Stimulated activated CD4-positive, alpha-beta T cell treated with anti-CD3 and anti-CD28 coated beads, Interleukin-2, amount 100 ng/mL, for 48 hours (primary cell): ENCODE measurements around the gene CCDC12.

Source experiments
- DNase-seq, 2 donors: peaks; one replicate each; pipeline ENCODE4 v3.0.0-alpha.2; 2020

CCDC12 gene

GRCh38 chr3:46976326-46977190, at the start of gene CCDC12:
CCDC12 (minus strand) TSS chr3:46976745; CDS start chr3:46976732, 13 bp downstream.
- DNase-seq, result peak; percentile 80 to 81

- no peak for DNase-seq
These were observed 48.4 kb upstream of the CCDC12 start for GRCh38 chr3:47024932-47025331.

GRCh38 chr3:47022641-47023071, 46.1 kb upstream of the CCDC12 start:
- DNase-seq, result no peak

- DNase-seq, result no peak
These were observed 43.8 kb upstream of the CCDC12 start for GRCh38 chr3:47020311-47020710.

GRCh38 chr3:47019201-47019600, 42.7 kb upstream of the CCDC12 start:
- DNase-seq, result no peak

GRCh38 chr3:47018269-47018611, 41.7 kb upstream of the CCDC12 start:
- no peak for DNase-seq

GRCh38 chr3:47017504-47018268, 41.1 kb upstream of the CCDC12 start:
- no peak for DNase-seq

- DNase-seq, result no peak
These were observed 40.4 kb upstream of the CCDC12 start for GRCh38 chr3:47016934-47017435.

GRCh38 chr3:47016086-47016933, 39.8 kb upstream of the CCDC12 start:
- DNase-seq, result no peak

- no peak for DNase-seq
These were observed 38.6 kb upstream of the CCDC12 start for GRCh38 chr3:47015151-47015550.

- DNase-seq, result no peak
These were observed 37.5 kb upstream of the CCDC12 start for GRCh38 chr3:47014036-47014435.

- DNase-seq, result no peak
These were observed 36.7 kb upstream of the CCDC12 start for GRCh38 chr3:47013231-47013630.

- no peak for DNase-seq
These were observed 36.0 kb upstream of the CCDC12 start for GRCh38 chr3:47012342-47013230.

- no peak for DNase-seq
These were observed 34.8 kb upstream of the CCDC12 start for GRCh38 chr3:47011371-47011770.

- DNase-seq, result no peak
These were observed 34.4 kb upstream of the CCDC12 start for GRCh38 chr3:47010910-47011309.

- no peak for DNase-seq
These were observed 33.7 kb upstream of the CCDC12 start for GRCh38 chr3:47010111-47010712.

GRCh38 chr3:47009225-47010110, 32.9 kb upstream of the CCDC12 start:
- DNase-seq, result peak; percentile 31 to 60

- no peak for DNase-seq
These were observed 32.3 kb upstream of the CCDC12 start for GRCh38 chr3:47008851-47009224.

GRCh38 chr3:47008234-47008796, 31.8 kb upstream of the CCDC12 start:
- no peak for DNase-seq
